ENCODE data around the gene MC1R. TPM values are rescaled to one million over a fixed set of nuclear protein-coding genes. Genes with fewer than 3 reads are reported as not detected.
A peak's percentile ranks its signal among the peaks of the same experiment; 100 is the strongest.

Gene MC1R
- total RNA-seq, 1 donor from 2014 or later, result 6.8 TPM

DNA sequence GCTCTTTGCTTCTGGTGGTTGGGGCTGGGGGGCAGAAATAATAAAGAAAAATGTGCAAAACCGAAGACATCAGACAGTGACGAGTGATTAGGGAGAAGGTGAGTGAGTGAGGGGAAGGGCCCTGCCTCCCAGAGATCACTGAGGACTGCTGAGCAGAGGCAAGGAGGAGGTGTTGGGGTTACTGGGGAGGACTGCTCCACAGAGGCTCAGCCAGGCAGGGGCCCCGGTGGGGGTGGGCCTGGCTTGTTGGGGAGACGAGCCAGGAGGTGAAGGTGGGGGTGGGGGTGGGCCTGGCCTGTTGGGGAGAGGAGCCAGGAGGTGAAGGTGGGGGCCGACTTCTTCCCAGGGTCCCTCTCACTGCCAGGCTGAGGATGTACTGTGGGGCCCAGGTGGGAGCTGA, 27.9 kb downstream of the MC1R start:
- Mint-ChIP-seq H3K36me3 (ENCODE audit: low read depth) (peaks cover 2% of the 10 kb centered on the region), H3K27ac (no peak overlapping the region), H3K4me3 (no peak overlapping the region), H3K4me1 (peaks cover 53% of the 10 kb centered on the region), H3K9me3 (no peaks in the 10 kb centered on the region), H3K27me3 (peaks cover 8% of the 10 kb centered on the region)
- CTCF ChIA-PET, result no interaction called here
- intact Hi-C loops (cut with micrococcal nuclease), result loop anchor here (5.0 kb wide), 1 partner anchor 61 kb away; no protein-coding TSS in a partner anchor
- DNase-seq (no peak), ATAC-seq (ENCODE audit: low read depth) (no peak)
- TF ChIP-seq CTCF (IDR thresholded peaks at IDR 0.05), result no peak
- POLR2A ChIA-PET, result no interaction called here

- H3K4me3 Mint-ChIP-seq, result peak overlapping the region; percentile 81
- no peak for ATAC-seq (ENCODE audit: low read depth)
- POLR2A ChIA-PET, result interaction anchor here (0.6 to 3.4 kb wide), 3 partner anchors 76 to 1094 kb away, joined by 3 to 21 read pairs (median 4); partner anchors contain the start of gene TCF25
- peaks cover 5% of the 10 kb centered on the region for H3K27me3 Mint-ChIP-seq
- peaks cover 79% of the 10 kb centered on the region for H3K4me1 Mint-ChIP-seq
- no peak for DNase-seq
- CTCF ChIA-PET, result interaction anchor here (0.6 kb wide), 1 partner anchor 68 kb away, joined by 3 read pairs; no protein-coding TSS in a partner anchor
- peak overlapping the region; percentile 70 for H3K27ac Mint-ChIP-seq
- TF ChIP-seq CTCF (IDR thresholded peaks at IDR 0.05), result no peak
- no peaks in the 10 kb centered on the region for H3K9me3 Mint-ChIP-seq
- intact Hi-C loops (cut with micrococcal nuclease), result loop anchor here (5.0 kb wide), 1 partner anchor 58 kb away; no protein-coding TSS in a partner anchor
- H3K36me3 Mint-ChIP-seq (ENCODE audit: low read depth), result peaks cover 2% of the 10 kb centered on the region
These were observed 30.6 kb downstream of the MC1R start for GRCh38 chr16:89949121-89949742.

- no peak for ATAC-seq (ENCODE audit: low read depth)
- peaks cover 2% of the 10 kb centered on the region for H3K36me3 Mint-ChIP-seq (ENCODE audit: low read depth)
- H3K4me1 Mint-ChIP-seq, result peaks cover 82% of the 10 kb centered on the region
- H3K27me3 Mint-ChIP-seq, result peaks cover 4% of the 10 kb centered on the region
- peak overlapping the region; percentile 81 for H3K4me3 Mint-ChIP-seq
- no peak for TF ChIP-seq CTCF (IDR thresholded peaks at IDR 0.05)
- ChIA-PET CTCF (interaction anchor here (0.6 to 0.7 kb wide), 2 partner anchors 31 to 68 kb away, joined by 3 read pairs; partner anchors contain the start of gene MC1R), POLR2A (interaction anchor here (0.7 to 3.4 kb wide), 5 partner anchors 23 to 86 kb away, joined by 3 to 21 read pairs (median 4); partner anchors contain the start of gene TCF25)
- DNase-seq, result no peak
- H3K9me3 Mint-ChIP-seq, result no peaks in the 10 kb centered on the region
- intact Hi-C loops (cut with micrococcal nuclease), result loop anchor here (5.0 kb wide), 1 partner anchor 58 kb away; no protein-coding TSS in a partner anchor
- peak overlapping the region; percentile 70 for H3K27ac Mint-ChIP-seq
These were observed 31.1 kb downstream of the MC1R start for GRCh38 chr16:89949756-89950155.

GRCh38 chr16:89951509-89951908, 32.8 kb downstream of the MC1R start:
- no peak for ATAC-seq (ENCODE audit: low read depth)
- Mint-ChIP-seq H3K36me3 (ENCODE audit: low read depth) (peaks cover 7% of the 10 kb centered on the region), H3K4me3 (peak overlapping the region; percentile 68), H3K4me1 (peaks cover 86% of the 10 kb centered on the region), H3K9me3 (no peaks in the 10 kb centered on the region), H3K27me3 (no peaks in the 10 kb centered on the region), H3K27ac (no peak overlapping the region)
- DNase-seq, result no peak
- POLR2A ChIA-PET, result no interaction called here
- CTCF ChIA-PET, result no interaction called here
- intact Hi-C loops (cut with micrococcal nuclease), result no loop called here
- TF ChIP-seq CTCF (IDR thresholded peaks at IDR 0.05), result no peak

DNA sequence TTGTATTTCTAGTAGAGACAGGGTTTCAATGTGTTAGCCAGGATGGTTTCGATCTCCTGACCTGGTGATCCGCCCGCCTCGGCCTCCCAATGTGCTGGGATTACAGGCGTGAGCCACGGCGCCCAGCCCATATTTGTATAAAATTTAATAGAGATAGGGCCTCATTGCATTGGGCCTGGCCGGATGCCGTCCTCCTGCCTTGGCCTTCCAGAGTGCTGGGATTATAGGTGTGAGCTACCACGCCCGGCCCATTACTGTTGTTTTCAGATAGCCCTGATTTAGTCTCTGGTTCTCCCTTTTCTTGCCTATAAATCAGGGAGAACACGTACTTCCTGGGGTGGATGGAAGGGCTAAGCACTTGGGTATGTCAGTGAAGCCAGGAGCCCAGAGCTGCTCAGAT, 33.4 kb downstream of the MC1R start:
- Mint-ChIP-seq H3K27me3 (no peaks in the 10 kb centered on the region), H3K36me3 (ENCODE audit: low read depth) (peaks cover 12% of the 10 kb centered on the region), H3K9me3 (no peaks in the 10 kb centered on the region), H3K27ac (no peak overlapping the region), H3K4me1 (peaks cover 87% of the 10 kb centered on the region), H3K4me3 (no peak overlapping the region)
- CTCF ChIA-PET, result no interaction called here
- TF ChIP-seq CTCF (IDR thresholded peaks at IDR 0.05), result no peak
- DNase-seq (no peak), ATAC-seq (ENCODE audit: low read depth) (no peak)
- intact Hi-C loops (cut with micrococcal nuclease), result no loop called here
- POLR2A ChIA-PET, result no interaction called here
